ENCODE data around the gene SLC13A5. TPM values are rescaled to one million over a fixed set of nuclear protein-coding genes. Genes with fewer than 3 reads are reported as not detected.

The SLC13A5 gene
- total RNA-seq, 4 donors from 2014 or later = 0.61 to 2.8 TPM; not detected in 2

- Histone ChIP-seq H3K4me1 (peaks cover 0 to 8% of the 10 kb centered on the region in 2 donors), H3K36me3 (no peaks in the 10 kb centered on the region), H3K9me3 (no peaks in the 10 kb centered on the region), H3K4me3 (peak within 1 kb of the TSS; percentile 70 to 85), H3K27ac (peak within 1 kb of the TSS; percentile 72 to 77), H3K27me3 (no peaks in the 10 kb centered on the region)
- intact Hi-C loops (cut with DNase I; ENCODE audit: low total_unique reads) = no loop called here
- peak; percentile 92 to 96 for DNase-seq
- TF ChIP-seq CTCF (IDR thresholded peaks at IDR 0.05) (peak in 1 of 4 experiments; percentile 14), POLR2A (IDR thresholded peaks at IDR 0.05) (peak; percentile 36 to 55)
Observed at GRCh38 chr17:6651354-6651918, 61.7 kb downstream of the SLC13A5 start, which contains the start of the genes C17orf100 and MED31. Gene C17orf100, plus strand, starts transcription at chr17:6651762. Its CDS starts 152 bp downstream, at chr17:6651914. Gene MED31, minus strand, starts transcription at chr17:6651605. Its CDS starts 77 bp downstream, at chr17:6651528.

- intact Hi-C loops (cut with DNase I; ENCODE audit: low total_unique reads) = no loop called here
- no peak for DNase-seq
- Histone ChIP-seq H3K4me3 (no peak overlapping the region), H3K4me1 (peaks cover 0 to 8% of the 10 kb centered on the region in 2 donors), H3K27ac (no peak overlapping the region), H3K27me3 (no peaks in the 10 kb centered on the region), H3K9me3 (no peaks in the 10 kb centered on the region), H3K36me3 (no peaks in the 10 kb centered on the region)
- TF ChIP-seq POLR2A (IDR thresholded peaks at IDR 0.05) = no peak
- no peak for TF ChIP-seq CTCF (IDR thresholded peaks at IDR 0.05)
Observed at GRCh38 chr17:6648181-6648580, 65.0 kb downstream of the SLC13A5 start.

- no peak overlapping the region for H3K4me3 ChIP-seq
- no peaks in the 10 kb centered on the region for H3K27me3 ChIP-seq
- H3K27ac ChIP-seq = no peak overlapping the region
- no peaks in the 10 kb centered on the region for H3K36me3 ChIP-seq
- peaks cover 0 to 13% of the 10 kb centered on the region in 2 donors for H3K4me1 ChIP-seq
- intact Hi-C loops (cut with DNase I; ENCODE audit: low total_unique reads) = no loop called here
- DNase-seq = no peak
- TF ChIP-seq POLR2A (IDR thresholded peaks at IDR 0.05) (no peak), CTCF (IDR thresholded peaks at IDR 0.05) (no peak)
- H3K9me3 ChIP-seq = no peaks in the 10 kb centered on the region
Observed at GRCh38 chr17:6643451-6644125, 69.6 kb downstream of the SLC13A5 start.

GRCh38 chr17:6642592-6642991 lies 70.6 kb downstream of the SLC13A5 start:
- H3K4me1 ChIP-seq = peaks cover 0 to 13% of the 10 kb centered on the region in 2 donors
- intact Hi-C loops (cut with DNase I; ENCODE audit: low total_unique reads) = no loop called here
- H3K9me3 ChIP-seq = no peaks in the 10 kb centered on the region
- H3K4me3 ChIP-seq = no peak overlapping the region
- H3K27ac ChIP-seq = no peak overlapping the region
- no peak for DNase-seq
- TF ChIP-seq CTCF (IDR thresholded peaks at IDR 0.05) (no peak), POLR2A (IDR thresholded peaks at IDR 0.05) (no peak)
- H3K36me3 ChIP-seq = no peaks in the 10 kb centered on the region
- no peaks in the 10 kb centered on the region for H3K27me3 ChIP-seq

- intact Hi-C loops (cut with DNase I; ENCODE audit: low total_unique reads) = no loop called here
- DNase-seq = no peak
- peak overlapping the region; percentile 87 to 90 for H3K4me3 ChIP-seq
- no peaks in the 10 kb centered on the region for H3K9me3 ChIP-seq
- H3K27ac ChIP-seq = peak overlapping the region; percentile 73 to 81
- TF ChIP-seq CTCF (IDR thresholded peaks at IDR 0.05) (no peak), POLR2A (IDR thresholded peaks at IDR 0.05) (no peak)
- no peaks in the 10 kb centered on the region for H3K36me3 ChIP-seq
- no peaks in the 10 kb centered on the region for H3K27me3 ChIP-seq
- peaks cover 0 to 13% of the 10 kb centered on the region in 2 donors for H3K4me1 ChIP-seq
Observed at GRCh38 chr17:6641247-6641863, 71.8 kb downstream of the SLC13A5 start.
